Sigmoid colon (tissue), 7 donors: ENCODE measurements around the gene MAGI2. TPM values are rescaled to one million over a fixed set of nuclear protein-coding genes. Genes with fewer than 3 reads are reported as not detected.
A peak's percentile ranks its signal among the peaks of the same experiment; 100 is the strongest.

Source experiments
- DNase-seq: peaks from one replicate; pipeline ENCODE4 v3.0.0-alpha.2; 2019
- H3K27ac ChIP-seq, 4 donors: fragments of 200-600 bp; sonication (generic); one replicate each; pipeline ENCODE4 v1.5.1; 2016 to 2019; ENCODE audit warnings: mild to moderate bottlenecking in 1 of 4
- H3K27me3 ChIP-seq, 3 donors: fragments of 200-600 bp; sonication (generic); one replicate each; pipeline ENCODE4 v1.5.1; 2019; ENCODE audit warnings: mild to moderate bottlenecking in 1 of 3
- H3K36me3 ChIP-seq, 4 donors: fragments of 200-600 bp; sonication (generic); one replicate each; pipeline ENCODE4 v1.5.1; 2016 to 2019
- H3K4me1 ChIP-seq, 4 donors: fragments of 200-600 bp; sonication (generic); one replicate each; pipeline ENCODE4 v1.5.1; 2017 to 2019
- H3K4me3 ChIP-seq, 4 donors: fragments of 200-600 bp; sonication (generic); one replicate each; pipeline ENCODE4 v1.5.1; 2017 to 2019; ENCODE audit warnings: mild to moderate bottlenecking in 2 of 4, moderate library complexity in 1 of 4
- H3K9me3 ChIP-seq, 4 donors: fragments of 200-600 bp in 3 of 4; sonication (generic) in 3 of 4; one replicate each; pipeline versions ENCODE4 v1.5.1 to v1.6.1; 2013 to 2019
- CTCF ChIP-seq, 4 experiments: fragments of 450-650 bp in 3 of 4; fragments of 200-600 bp in 1 of 4; IDR thresholded peaks; one replicate each; pipeline ENCODE4 v1.5.1; 2016 to 2019; ENCODE audit warnings: antibody characterized with exemption in 4 of 4, mild to moderate bottlenecking in 3 of 4, moderate library complexity in 2 of 4
- EP300 ChIP-seq, 4 donors: sonication (generic); formaldehyde crosslinking; IDR thresholded peaks; one replicate each; pipeline ENCODE4 v1.6.1; 2017; ENCODE audit warnings: antibody characterized with exemption in 4 of 4
- POLR2A ChIP-seq, 2 donors: fragments of 450-650 bp; IDR thresholded peaks; one replicate each; pipeline ENCODE4 v1.6.1; 2016; ENCODE audit warnings: antibody characterized with exemption in 2 of 2, mild to moderate bottlenecking in 2 of 2, moderate library complexity in 2 of 2
- POLR2AphosphoS5 ChIP-seq, 4 donors: sonication (generic); formaldehyde crosslinking; IDR thresholded peaks; one replicate each; pipeline ENCODE4 v1.6.1; 2017; ENCODE audit warnings: antibody characterized with exemption in 4 of 4
- WGBS, 2 donors: extraction: QIAGEN DNeasy Blood & Tissue Kit; methylation state at CpG; one replicate each; pipeline ENCODE4 v1.1.7; 2013; 5-methylcytosine and 5-hydroxymethylcytosine counted together
- intact Hi-C: fragments of 100-400 bp; cut with DNase I; formaldehyde crosslinking; loops from one replicate; pipeline ENCODE4 v1.15.1; 2023
- polyA plus RNA-seq, 3 donors: library from polyadenylated mRNA; stranded (reverse); fragments of 200-250 nt; gene quantifications; one replicate each; pipeline ENCODE4 v1.2.3, GENCODE V29; 2013
- total RNA-seq, 4 donors: library from RNA; depleted of rRNA; stranded (reverse); fragments of >200 nt; gene quantifications; one replicate each; pipeline ENCODE4 v1.1.0, GENCODE V29; 2016
- donor health status: healthy with polysubstance abuse.
- donor health status: Bipolar disorder and iron deficiency.
- donor health status: healthy.

MAGI2 gene
- total and polyA plus RNA-seq, 7 donors = 0.69 to 26.9 (median 14.7) TPM

- peak overlapping the region in 1 of 4 donors; percentile 1 for H3K27ac ChIP-seq
- DNase-seq = no peak
- no peak for TF ChIP-seq POLR2A (IDR thresholded peaks at IDR 0.05)
- TF ChIP-seq CTCF (IDR thresholded peaks at IDR 0.05) = no peak
- no peak for TF ChIP-seq POLR2AphosphoS5 (IDR thresholded peaks at IDR 0.05)
- no peak for TF ChIP-seq EP300 (IDR thresholded peaks at IDR 0.05)
- H3K4me3 ChIP-seq = no peak overlapping the region
- no peaks in the 10 kb centered on the region for H3K27me3 ChIP-seq
- H3K9me3 ChIP-seq = peaks cover 0 to 3% (median 0%) of the 10 kb centered on the region in 4 donors
- intact Hi-C loops = no loop called here
- peaks cover 0 to 17% (median 9%) of the 10 kb centered on the region in 4 donors for H3K4me1 ChIP-seq
- H3K36me3 ChIP-seq = no peaks in the 10 kb centered on the region
Measured at GRCh38 chr7:78702770-78703169, 750.7 kb downstream of the MAGI2 start.

GRCh38 chr7:78695826-78696225 is 757.6 kb downstream of the MAGI2 start:
- H3K4me1 ChIP-seq = no peaks in the 10 kb centered on the region
- no peaks in the 10 kb centered on the region for H3K9me3 ChIP-seq
- no peak for DNase-seq
- no peaks in the 10 kb centered on the region for H3K27me3 ChIP-seq
- no peaks in the 10 kb centered on the region for H3K36me3 ChIP-seq
- no peak overlapping the region for H3K4me3 ChIP-seq
- no peak overlapping the region for H3K27ac ChIP-seq
- intact Hi-C loops = no loop called here
- TF ChIP-seq CTCF (IDR thresholded peaks at IDR 0.05) (no peak), POLR2AphosphoS5 (IDR thresholded peaks at IDR 0.05) (no peak), POLR2A (IDR thresholded peaks at IDR 0.05) (no peak), EP300 (IDR thresholded peaks at IDR 0.05) (no peak)

GRCh38 chr7:78691584-78691983 is 761.9 kb downstream of the MAGI2 start:
- no peak for DNase-seq
- Histone ChIP-seq H3K4me1 (no peaks in the 10 kb centered on the region), H3K4me3 (no peak overlapping the region), H3K9me3 (no peaks in the 10 kb centered on the region), H3K27me3 (no peaks in the 10 kb centered on the region), H3K36me3 (no peaks in the 10 kb centered on the region), H3K27ac (no peak overlapping the region)
- TF ChIP-seq POLR2A (IDR thresholded peaks at IDR 0.05) = no peak
- TF ChIP-seq CTCF (IDR thresholded peaks at IDR 0.05) = no peak
- no peak for TF ChIP-seq EP300 (IDR thresholded peaks at IDR 0.05)
- TF ChIP-seq POLR2AphosphoS5 (IDR thresholded peaks at IDR 0.05) = no peak
- intact Hi-C loops = no loop called here
- WGBS, 2 donors = 70 to 89% methylated on average over 3 of the region's 3 CpGs

- DNase-seq = no peak
- Histone ChIP-seq H3K4me1 (no peaks in the 10 kb centered on the region), H3K27me3 (no peaks in the 10 kb centered on the region), H3K4me3 (no peak overlapping the region), H3K36me3 (no peaks in the 10 kb centered on the region), H3K27ac (no peak overlapping the region), H3K9me3 (no peaks in the 10 kb centered on the region)
- TF ChIP-seq POLR2A (IDR thresholded peaks at IDR 0.05) (no peak), POLR2AphosphoS5 (IDR thresholded peaks at IDR 0.05) (no peak), EP300 (IDR thresholded peaks at IDR 0.05) (no peak), CTCF (IDR thresholded peaks at IDR 0.05) (no peak)
- intact Hi-C loops = no loop called here
- 67 to 85% methylated on average over 4 of the region's 4 CpGs for WGBS, 2 donors
Measured at GRCh38 chr7:78690174-78690573, 763.3 kb downstream of the MAGI2 start.

GRCh38 chr7:78688376-78688775 is 765.1 kb downstream of the MAGI2 start:
- H3K27me3 ChIP-seq = no peaks in the 10 kb centered on the region
- TF ChIP-seq POLR2AphosphoS5 (IDR thresholded peaks at IDR 0.05) (no peak), POLR2A (IDR thresholded peaks at IDR 0.05) (no peak), EP300 (IDR thresholded peaks at IDR 0.05) (no peak), CTCF (IDR thresholded peaks at IDR 0.05) (no peak)
- no peak overlapping the region for H3K4me3 ChIP-seq
- no peak for DNase-seq
- WGBS, 2 donors = 71 to 84% methylated on average over 2 of the region's 2 CpGs
- H3K27ac ChIP-seq = no peak overlapping the region
- no peaks in the 10 kb centered on the region for H3K9me3 ChIP-seq
- H3K36me3 ChIP-seq = no peaks in the 10 kb centered on the region
- H3K4me1 ChIP-seq = no peaks in the 10 kb centered on the region
- intact Hi-C loops = no loop called here
